Activated gamma-delta T cell treated with anti-CD3 and anti-CD28 coated beads, Interleukin-2, amount 50 U/mL, for 16 hours (primary cell): ENCODE measurements around the gene AP4M1.

ENCODE experiments used
- DNase-seq: peaks from one replicate; pipeline ENCODE4 v3.0.0-alpha.2; 2020; ENCODE audit warnings: low read depth

AP4M1 gene

GRCh38 chr7:100087055-100087750 lies 14.2 kb upstream of the AP4M1 start:
- DNase-seq = no peak

GRCh38 chr7:100088095-100088620 lies 13.3 kb upstream of the AP4M1 start:
- DNase-seq = no peak

GRCh38 chr7:100088621-100089457 lies 12.6 kb upstream of the AP4M1 start, which contains the start of gene COPS6:
COPS6 (plus strand) TSS chr7:100088969; CDS start chr7:100088991, 22 bp downstream.
- peak; percentile 78 for DNase-seq

- DNase-seq = no peak
Measured at GRCh38 chr7:100089458-100090196, 11.8 kb upstream of the AP4M1 start.

- DNase-seq = no peak
Measured at GRCh38 chr7:100090527-100091410, 10.7 kb upstream of the AP4M1 start.

GRCh38 chr7:100091411-100092181 lies 9.8 kb upstream of the AP4M1 start:
- no peak for DNase-seq

- no peak for DNase-seq
Measured at GRCh38 chr7:100093054-100093453, 8.4 kb upstream of the AP4M1 start.

GRCh38 chr7:100093498-100093897 lies 7.9 kb upstream of the AP4M1 start:
- no peak for DNase-seq

- no peak for DNase-seq
Measured at GRCh38 chr7:100093925-100094486, 7.4 kb upstream of the AP4M1 start.

- no peak for DNase-seq
Measured at GRCh38 chr7:100095289-100095688, 6.2 kb upstream of the AP4M1 start.

- no peak for DNase-seq
Measured at GRCh38 chr7:100095704-100096103, 5.7 kb upstream of the AP4M1 start.

- no peak for DNase-seq
Measured at GRCh38 chr7:100098913-100099312, 2.5 kb upstream of the AP4M1 start.

GRCh38 chr7:100099452-100099851 lies 2.0 kb upstream of the AP4M1 start:
- no peak for DNase-seq

- peak; percentile 76 for DNase-seq
Measured at GRCh38 chr7:100100420-100101015, 925 bp upstream of the AP4M1 start.

- no peak for DNase-seq
Measured at GRCh38 chr7:100102950-100103840, 1.8 kb downstream of the AP4M1 start.

- DNase-seq = no peak
Measured at GRCh38 chr7:100105534-100105933, 4.1 kb downstream of the AP4M1 start.

- no peak for DNase-seq
Measured at GRCh38 chr7:100106633-100107032, 5.2 kb downstream of the AP4M1 start.

GRCh38 chr7:100107125-100107737 lies 5.8 kb downstream of the AP4M1 start:
- no peak for DNase-seq
